CD4-positive, alpha-beta T cell treated with Interleukin-2 at 100 ng/mL for 4 hours (primary cell): ENCODE results near the gene ZFTA.
"Not testable (repeated sequence)": the region's sequence is repeated elsewhere in the genome, so short reads cannot be mapped to it uniquely, and the experiment has no call there.

Source experiments
- DNase-seq: peaks from one replicate; pipeline ENCODE4 v3.0.0-alpha.2; 2020; ENCODE audit warnings: low spot score

The ZFTA gene

GRCh38 chr11:63768237-63769041 lies at the start of gene ZFTA:
ZFTA (minus strand) TSS chr11:63768775; CDS start chr11:63768622, 153 bp downstream.
- DNase-seq = peak; percentile 54

DNA sequence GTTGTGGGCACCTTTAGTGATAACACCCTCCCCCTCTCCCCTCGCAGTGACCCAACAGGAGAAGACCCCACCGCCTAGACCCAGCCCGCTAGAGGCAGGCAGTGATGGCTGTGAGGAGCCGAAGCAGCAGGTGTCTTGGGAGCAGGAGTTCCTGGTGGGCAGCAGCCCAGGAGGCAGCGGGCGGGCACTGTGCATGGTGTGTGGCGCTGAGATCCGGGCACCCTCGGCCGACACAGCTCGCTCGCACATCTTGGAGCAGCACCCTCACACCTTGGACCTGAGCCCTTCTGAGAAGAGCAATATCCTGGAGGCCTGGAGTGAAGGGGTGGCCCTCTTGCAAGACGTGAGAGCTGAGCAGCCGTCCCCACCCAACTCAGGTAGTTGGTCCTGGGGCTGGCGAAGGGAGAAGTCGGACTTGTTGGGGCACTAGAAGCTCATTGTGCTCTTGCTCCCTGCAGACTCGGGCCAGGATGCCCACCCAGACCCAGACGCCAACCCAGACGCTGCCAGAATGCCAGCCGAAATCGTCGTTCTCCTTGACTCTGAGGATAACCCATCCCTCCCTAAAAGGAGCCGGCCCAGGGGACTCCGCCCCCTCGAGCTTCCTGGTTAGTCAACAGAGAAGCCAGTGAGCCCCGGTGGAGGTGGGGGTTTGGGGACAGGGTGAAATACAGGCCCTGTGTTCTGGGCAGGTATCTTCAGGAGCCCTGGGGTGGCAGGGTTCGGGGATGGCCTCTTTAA lies 49.4 kb upstream of the ZFTA start:
- no peak for DNase-seq

- DNase-seq = no peak
Measured at GRCh38 chr11:63816732-63817131, 48.2 kb upstream of the ZFTA start.

GRCh38 chr11:63816166-63816565 lies 47.6 kb upstream of the ZFTA start:
- DNase-seq = no peak

GRCh38 chr11:63814383-63814736 lies 45.8 kb upstream of the ZFTA start:
- DNase-seq = no peak

DNA sequence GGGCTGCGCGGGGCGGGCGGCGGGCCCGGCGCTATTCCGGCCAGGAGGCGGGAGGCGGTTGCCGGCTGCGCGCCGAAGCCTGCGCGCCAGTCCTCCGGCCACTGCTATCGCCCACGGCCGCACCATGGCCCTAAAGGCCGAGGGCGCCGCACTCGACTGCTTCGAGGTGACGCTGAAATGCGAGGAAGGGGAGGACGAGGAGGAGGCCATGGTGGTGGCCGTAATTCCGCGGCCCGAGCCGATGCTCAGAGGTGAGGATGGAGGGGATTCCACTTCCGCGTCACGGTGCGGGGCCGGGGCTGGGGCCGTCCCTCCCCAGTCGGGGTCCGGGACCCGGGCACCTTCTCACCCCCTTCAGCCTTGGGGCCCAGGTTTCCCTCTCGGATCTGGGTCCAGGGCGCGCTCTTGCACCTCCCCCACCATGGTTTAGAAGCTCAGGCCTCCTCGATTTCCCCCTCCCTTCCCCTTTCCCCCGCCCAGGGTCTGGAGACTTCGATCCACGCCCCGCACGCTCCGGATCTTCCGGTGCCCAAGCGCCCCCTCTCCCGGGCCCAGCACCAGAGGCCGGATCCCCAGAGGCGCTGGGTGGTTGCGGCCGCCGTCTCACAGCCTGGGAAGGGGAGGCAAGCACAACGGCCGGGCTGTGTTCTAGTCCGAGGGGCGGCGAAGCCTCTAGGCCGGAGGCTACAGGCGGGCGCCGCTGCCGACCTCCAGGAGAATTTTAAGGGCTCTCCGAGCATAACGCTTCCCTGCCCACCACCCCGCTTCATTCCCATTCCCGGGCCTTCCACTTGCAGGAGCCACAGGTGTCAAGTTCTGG lies 45.2 kb upstream of the ZFTA start:
- DNase-seq = peak; percentile 27

DNA sequence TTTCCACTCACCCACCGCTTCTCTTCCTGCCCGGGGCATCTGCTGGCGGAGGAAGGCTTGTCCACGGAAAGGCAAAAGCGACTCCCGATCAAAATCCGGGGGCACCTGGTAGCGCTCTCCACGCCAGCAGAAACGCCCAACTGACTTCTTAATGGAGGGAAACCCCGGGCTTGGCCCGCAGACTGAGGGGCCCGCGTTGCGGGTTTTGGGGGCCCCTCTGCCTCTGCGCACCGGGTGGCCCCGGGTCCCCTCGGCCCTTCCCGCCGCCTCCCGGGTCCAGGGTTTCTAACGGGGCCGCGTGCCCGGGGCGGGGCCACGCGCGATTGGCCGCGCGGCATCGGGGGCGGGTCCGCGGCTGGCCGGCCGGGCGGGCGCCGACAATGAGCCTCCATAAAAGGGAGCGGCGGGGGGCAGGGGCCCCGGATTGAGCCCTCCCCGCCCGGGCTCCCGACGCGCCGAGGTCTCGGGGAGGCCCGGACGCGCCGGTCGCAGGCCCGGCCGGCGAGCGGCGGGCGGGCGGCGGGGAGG lies 44.5 kb upstream of the ZFTA start, which contains the start of gene SPINDOC:
TSS of gene SPINDOC (plus strand) at position 422 of the 528 bp plus-strand sequence. CDS start 231 bp downstream, outside the sequence.
- peak; percentile 70 for DNase-seq

DNA sequence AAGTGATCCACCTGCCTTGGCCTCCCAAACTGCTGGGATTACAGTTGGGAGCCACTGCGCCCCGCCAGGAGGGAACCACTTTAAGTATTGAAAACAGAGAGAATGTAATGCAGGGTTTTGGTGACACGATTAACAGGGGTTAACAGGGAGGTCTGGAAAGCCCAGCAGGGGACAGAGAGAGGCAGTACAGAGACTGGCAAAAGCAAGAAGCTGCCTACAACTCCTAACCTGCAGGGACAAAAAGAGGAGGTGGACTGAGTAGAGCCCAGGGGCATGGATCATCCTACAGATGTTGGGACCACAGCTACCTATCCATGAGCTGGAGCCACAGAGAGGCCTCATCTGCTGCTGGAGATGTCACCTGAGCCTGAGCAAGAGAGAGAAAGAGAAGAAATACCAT lies 42.9 kb upstream of the ZFTA start:
- no peak for DNase-seq

- DNase-seq = not testable (repeated sequence)
Measured at GRCh38 chr11:63810383-63810782, 41.8 kb upstream of the ZFTA start.

DNA sequence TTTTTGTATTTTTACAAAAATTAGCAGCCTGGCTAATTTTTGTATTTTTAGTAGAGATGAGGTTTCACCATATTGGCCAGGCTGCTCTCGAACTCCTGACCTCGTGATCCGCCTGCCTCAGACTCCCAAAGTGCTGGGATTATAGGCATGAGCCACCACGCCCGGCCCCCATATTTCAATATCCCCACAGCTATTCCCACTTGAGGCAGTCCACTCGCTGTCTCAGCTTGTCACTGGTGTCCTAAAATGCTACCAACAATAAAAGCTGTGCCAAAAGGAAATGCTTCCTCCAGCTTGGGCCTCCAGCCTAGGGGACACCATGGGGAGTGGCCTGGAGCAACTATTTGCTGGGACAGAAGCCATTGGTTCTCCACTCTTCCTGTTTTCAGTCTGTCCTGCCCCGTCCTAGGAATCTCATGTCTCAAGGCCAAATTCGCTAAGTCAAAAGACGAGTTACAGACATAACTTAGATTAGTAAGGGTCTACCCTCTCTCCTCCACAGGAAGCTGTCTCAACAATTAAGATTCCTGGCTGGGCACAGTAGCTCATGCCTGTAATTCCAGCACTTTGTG lies 37.4 kb upstream of the ZFTA start:
- DNase-seq = no peak

- no peak for DNase-seq
Measured at GRCh38 chr11:63804259-63804658, 35.7 kb upstream of the ZFTA start.

GRCh38 chr11:63802637-63803414 lies 34.3 kb upstream of the ZFTA start:
- no peak for DNase-seq

DNA sequence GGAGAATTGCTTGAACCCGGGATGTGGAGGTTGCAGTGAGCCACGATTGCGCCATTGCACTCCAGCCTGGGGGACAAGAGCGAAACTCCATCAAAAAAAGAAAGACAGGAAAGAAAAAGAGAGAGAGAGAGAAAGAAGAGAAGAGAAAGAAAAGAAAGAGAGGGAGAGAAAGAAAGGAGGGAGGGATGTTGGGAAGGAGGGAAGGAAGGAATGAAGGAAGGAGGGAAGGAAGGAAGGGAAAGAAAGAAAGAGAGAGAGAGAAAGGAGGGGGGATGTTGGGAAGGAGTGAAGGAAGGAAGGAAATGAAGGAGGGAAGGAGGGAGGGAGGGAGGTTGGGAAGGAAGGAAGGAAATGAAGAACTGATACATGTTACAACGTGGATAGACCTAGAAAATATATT lies 32.3 kb upstream of the ZFTA start:
- no peak for DNase-seq

GRCh38 chr11:63795066-63795465 lies 26.5 kb upstream of the ZFTA start:
- DNase-seq = no peak

DNA sequence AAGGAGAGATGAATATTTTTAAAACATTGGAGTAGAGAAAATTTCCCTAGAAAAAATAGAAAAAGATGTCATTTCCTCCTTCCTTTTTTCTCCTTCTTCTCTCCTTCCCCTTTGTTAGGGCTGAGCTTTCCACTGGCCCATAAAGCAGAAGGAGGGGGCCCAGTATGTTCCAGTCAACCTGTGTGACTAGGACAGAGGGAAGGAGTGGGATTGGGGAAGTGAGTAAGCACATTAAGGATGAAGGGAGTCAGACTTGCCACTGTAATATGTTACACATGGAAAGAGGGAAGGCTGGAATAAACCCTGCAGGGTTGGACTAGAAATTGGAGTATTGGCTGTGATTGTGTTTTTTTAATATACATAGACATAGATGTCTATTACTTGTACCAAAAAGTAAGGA lies 24.6 kb upstream of the ZFTA start:
- DNase-seq = no peak

- no peak for DNase-seq
Measured at GRCh38 chr11:63791495-63792167, 23.1 kb upstream of the ZFTA start.

GRCh38 chr11:63785823-63786222 lies 17.2 kb upstream of the ZFTA start:
- DNase-seq = no peak

- no peak for DNase-seq
Measured at GRCh38 chr11:63783925-63784592, 15.5 kb upstream of the ZFTA start.

GRCh38 chr11:63782749-63783148 lies 14.2 kb upstream of the ZFTA start:
- DNase-seq = no peak

DNA sequence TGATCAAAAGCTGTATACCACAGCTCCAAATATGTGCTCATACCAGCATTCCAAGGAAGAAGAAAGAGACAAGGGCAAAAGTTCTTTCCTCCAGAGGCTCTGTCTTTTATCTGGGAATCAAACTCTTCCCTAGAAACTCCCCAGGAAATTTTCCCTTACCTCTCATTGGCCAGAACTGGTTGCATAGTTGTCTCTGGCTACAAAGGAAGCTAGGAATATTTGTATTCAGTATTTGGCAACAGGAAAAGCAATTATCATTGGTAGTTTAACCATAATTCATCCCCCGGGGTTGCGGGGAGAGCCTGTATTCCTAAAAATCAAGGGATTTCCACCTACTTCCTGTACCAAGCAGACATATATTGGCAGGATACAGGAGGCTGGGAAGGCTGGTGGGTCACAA lies 10.5 kb upstream of the ZFTA start:
- DNase-seq = no peak
